COLO668 (cell line): ENCODE results near the gene TACR1.
"Not testable (repeated sequence)": the region's sequence is repeated elsewhere in the genome, so short reads cannot be mapped to it uniquely, and the experiment has no call there.

Experiments used
- DNase-seq: peaks from one replicate; lab custom pipeline; 2025; ENCODE audit not compliant: unreplicated experiment; lab: John Stamatoyannopoulos, UW

TACR1 gene

GRCh38 chr2:75094405-75094804 lies 104.9 kb downstream of the TACR1 start:
- no peak for DNase-seq

DNA sequence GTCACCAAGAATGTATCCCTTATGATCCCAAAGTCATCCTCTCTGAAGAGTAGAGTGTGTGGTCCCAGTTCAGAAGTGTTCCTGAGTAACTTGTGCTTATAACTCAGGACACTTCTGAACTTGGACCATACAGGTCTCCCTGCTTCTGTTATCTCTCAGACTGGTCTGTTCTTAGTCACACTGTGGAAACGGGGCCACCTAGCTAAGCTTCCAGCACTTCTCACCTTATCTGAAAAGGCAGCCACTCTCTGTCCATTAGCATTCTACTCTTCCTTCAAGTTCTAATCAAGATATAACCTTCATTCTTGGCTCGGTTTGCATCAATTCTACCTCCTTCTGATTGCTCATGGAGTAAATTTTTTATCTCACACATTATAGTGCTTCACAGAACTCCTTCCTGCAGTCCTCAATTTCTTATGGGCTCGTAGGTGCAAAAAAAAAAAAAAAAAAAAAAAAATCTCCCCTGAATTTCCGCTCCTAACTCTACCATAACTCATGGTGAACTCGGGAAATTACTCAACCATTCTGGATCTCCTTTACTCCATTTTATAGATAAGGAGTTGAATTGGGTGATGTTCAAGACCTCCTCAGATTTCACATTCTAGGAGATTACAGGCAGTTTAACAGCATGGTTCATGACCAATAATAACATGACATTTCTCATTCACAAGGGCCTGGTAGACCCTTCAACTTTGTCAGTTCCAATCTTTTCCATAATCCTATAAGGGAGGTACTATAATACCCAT lies 108.4 kb downstream of the TACR1 start:
- no peak for DNase-seq

GRCh38 chr2:75089471-75089870 lies 109.8 kb downstream of the TACR1 start:
- no peak for DNase-seq

DNA sequence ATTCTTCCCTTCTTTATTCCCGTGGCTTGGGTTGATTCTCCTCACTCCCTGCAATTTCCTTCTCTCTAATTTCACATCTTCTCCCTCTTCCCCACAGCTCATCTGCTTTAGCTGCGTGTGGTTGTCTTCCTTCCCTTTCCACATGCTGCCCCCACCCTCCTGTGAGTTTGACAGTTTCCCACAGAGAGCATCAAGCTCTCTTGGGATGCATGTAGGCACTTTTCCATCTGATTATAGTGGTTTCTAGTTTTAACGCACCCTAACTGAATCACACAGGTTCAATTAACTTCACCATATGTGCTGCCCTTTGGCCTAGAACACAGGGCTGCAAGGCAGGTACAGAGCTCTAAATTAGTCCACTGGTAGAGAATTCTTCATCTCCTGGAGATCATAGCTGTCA lies 110.5 kb downstream of the TACR1 start:
- no peak for DNase-seq

DNA sequence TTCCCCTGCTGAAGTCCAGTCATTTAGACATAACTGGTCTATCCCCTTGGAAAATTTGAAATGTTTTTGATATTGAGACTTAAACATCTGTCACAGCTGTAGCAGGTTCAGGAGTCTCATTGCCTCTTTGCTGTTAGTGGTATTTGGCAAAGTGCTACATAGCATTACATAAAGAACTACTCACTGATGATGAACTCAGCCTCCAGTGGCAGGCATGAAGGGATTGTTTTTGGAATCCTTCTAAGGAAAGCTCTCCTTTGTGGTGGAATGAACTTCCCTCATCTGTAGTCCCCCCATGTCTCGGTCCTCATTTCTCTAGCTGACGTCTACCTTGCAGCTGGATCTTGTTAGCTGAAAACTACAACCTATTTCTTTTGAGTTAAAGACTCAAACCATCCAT lies 111.6 kb downstream of the TACR1 start:
- DNase-seq, result no peak

DNA sequence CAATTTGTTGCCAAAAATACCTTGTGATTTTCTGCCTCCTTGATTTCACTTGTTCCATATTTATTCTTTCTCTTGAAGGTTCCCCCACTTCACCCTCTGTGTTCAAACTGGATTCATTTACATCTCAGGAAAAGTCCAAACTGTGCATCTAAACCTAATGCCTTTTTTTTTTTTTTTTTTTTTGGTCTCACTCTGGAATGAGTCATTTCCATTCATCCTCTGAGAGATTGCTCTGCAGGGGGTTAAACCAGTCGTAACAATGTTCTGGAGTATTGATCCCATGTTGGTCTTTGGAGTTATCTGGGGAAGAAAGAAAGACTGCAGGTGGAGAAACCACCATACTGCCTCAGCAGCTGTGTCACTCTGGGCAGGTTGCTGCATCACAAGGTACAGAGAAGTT lies 119.7 kb downstream of the TACR1 start:
- DNase-seq, result peak; percentile 20

DNA sequence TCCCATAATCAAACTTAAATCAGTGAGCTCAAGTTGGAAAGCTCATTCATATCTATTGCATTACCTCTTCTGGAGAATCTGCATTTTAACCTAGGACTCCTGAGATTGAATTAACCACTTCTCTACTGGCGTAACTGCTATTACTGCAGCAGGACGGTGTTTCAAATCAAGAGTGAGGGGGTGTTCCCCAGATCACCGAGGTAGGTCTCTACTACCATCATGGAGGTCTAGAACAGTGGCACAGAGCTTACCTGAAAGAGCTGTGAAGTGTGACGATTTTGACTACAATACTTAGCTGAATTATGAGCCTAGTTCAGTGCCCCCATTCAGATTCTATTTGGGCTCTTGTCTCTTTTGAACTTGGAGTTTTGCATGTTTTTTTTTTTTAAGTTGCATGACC lies 121.4 kb downstream of the TACR1 start:
- DNase-seq, result no peak

DNA sequence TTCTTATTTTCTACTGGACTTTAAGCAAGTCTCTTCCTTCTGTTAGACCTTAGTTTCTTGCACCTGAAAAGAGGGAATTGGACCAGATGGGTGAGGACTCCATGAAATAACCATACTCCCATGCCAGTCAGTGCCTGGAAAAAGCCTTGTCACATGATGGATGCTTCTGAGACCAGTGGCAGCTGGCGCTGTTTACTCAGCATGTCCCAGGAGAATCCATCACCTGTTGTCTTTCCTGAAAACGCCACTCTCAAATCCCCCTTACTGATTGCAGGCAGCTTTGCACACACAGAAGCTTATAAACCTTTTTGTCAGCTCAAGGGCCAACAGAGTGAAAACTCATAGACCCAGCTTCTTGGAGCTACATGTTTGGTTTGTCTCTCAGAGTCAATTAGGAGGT lies 123.2 kb downstream of the TACR1 start:
- DNase-seq, result peak; percentile 82

- no peak for DNase-seq
These were observed 124.6 kb downstream of the TACR1 start for GRCh38 chr2:75074708-75075107.

DNA sequence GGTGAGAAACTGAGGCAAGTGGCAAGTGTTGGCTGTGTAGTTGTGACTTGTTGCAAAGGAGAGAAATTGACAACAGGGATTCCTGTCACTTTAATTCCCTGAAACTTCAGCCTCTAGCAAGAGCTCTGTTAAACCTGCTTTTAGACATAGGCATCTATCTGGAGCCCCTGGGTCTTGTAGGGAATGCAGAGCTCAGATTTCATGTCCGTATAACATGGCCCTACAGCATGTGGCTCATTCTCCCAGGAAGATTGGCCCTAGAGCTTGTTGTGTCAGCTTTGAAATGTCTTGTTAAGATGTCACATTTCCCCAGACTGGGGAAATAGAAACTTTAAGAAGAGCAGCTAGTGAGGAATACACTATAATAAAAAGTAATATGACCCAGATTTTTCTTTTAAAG lies 125.1 kb downstream of the TACR1 start:
- DNase-seq, result no peak

DNA sequence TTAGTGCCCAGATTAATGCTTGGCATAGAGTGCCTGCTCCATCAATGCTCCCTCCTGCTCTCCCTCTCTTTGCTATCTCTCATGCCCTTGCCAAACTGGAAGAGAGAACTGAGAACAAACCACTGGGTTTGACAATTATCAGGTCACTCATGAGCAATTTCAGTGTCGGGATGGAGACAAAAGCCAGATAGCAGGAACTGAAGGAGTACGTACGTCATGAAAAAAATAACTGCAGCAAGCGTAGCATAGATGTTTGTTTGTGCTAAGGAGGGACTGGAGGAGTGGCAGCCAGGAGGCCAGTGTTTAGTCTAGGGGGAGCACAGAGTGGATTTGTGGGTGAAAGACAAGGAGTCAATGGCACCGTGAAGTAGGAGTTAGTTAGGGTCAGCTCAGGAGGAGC lies 127.6 kb downstream of the TACR1 start:
- DNase-seq, result no peak

GRCh38 chr2:75068546-75068945 lies 130.8 kb downstream of the TACR1 start:
- DNase-seq, result no peak

GRCh38 chr2:75067506-75067905 lies 131.8 kb downstream of the TACR1 start:
- no peak for DNase-seq

- no peak for DNase-seq
These were observed 133.0 kb downstream of the TACR1 start for GRCh38 chr2:75066121-75066902.

GRCh38 chr2:75065402-75066008 lies 133.8 kb downstream of the TACR1 start:
- DNase-seq, result no peak

DNA sequence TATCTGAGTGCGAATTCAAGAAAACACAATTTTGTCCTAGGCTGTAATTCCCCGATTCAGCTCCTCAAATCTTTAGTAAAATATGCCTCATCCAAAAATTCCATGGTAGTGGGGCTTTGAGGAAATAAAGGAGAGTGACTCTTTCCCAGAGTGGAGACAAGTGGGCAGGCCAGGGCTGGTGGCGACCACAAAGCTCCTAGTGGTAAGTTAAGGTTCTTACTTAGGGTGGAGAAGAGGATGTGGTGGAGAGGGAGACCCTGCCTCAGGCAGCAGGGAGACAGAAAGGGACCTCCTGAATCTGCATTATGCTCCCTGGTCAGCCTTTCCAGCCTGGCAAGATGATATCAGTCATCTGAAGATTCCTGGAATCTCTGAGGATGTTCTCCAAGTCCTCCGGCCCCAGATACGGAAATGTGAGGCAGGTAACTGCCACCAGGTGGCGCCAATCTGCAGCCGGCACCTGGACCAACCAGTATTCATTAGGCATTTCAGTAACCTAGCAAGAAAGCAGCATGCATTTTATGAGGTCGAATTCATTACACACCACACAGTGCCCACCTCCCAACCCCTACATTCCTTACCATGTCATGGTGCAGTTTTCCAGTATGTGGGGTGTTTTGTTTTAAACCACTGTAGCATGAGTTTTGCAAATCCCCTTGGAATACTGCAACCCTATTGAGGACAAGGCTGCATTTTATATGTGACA lies 134.5 kb downstream of the TACR1 start:
- peak; percentile 41 for DNase-seq

DNA sequence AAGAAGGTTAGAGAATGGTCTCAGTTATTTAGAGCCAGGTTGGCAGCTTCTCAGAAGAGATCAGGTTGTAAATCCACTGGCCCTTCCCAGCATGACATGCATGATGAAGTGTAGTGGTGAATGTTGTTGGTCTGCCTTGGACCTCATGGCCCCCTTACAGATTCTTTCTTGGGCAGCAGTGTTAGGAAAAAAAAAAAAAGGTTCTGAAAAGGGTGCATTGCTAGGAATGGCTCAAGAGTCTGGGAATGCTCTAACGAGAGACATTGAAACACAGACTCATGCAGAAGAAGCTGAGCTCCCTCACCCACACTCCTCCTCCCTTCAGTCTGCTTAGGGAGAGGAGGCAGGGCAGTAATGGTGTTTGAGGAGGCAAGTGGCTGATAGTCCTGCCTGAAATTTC lies 135.4 kb downstream of the TACR1 start:
- no peak for DNase-seq

DNA sequence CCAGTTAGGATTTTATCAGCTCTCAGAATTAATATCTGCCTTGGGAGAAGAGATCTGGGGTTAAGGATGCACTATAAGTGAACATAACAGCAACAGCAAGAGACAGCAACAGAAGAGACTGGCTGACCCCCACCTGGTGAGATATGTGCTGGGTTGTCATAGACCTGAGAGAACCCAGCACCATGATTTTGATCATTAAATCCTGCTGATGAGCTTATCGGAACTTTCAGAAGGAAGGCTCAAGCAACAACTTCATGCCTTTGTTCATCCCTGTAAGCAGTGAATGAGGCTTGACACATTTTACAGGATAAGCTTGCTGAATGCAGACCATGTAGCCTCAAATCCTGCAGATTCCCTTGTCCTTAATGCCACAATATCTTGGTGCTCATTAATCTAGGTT lies 140.9 kb downstream of the TACR1 start:
- DNase-seq, result no peak

GRCh38 chr2:75057150-75057549 lies 142.2 kb downstream of the TACR1 start:
- DNase-seq, result not testable (repeated sequence)

DNA sequence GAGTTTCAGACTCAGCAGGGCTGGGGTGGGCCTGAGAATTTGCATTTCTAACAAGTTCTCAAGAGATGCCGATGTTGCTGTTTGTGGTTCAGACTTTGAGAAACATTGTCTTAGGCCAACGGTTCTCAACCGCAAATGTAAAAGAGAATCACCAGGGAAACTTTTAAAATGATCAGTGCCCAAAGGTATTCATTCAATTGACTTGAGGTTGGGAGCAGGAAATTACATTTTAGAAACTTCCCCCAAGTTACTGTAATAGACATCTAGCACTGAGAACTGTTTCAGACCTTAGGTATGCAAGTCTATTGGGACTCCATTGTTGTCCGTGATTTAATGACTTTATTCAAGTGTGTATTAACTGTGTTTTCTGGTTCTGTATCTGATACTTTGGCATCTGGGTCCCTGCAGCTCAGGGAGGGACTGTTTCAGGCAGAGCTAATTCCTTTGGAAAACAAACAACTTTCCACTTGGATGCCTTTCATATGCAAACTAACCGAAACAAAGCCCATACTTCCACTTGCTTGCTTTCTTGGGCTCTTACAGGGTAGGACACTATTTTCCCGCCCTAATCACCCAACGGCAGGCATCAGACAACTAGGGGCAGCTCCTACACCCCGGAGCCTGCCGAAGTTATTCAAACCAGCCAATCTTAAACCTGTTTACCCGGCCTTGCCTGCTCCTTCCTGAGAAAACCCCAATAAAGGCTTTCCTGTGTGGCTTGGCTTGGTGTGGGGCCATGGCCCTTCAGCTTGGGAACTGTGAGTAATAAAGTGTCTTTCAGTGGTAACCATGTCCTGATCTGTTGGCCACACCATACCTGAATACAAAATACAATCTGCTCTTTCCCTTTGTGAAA lies 143.3 kb downstream of the TACR1 start:
- no peak for DNase-seq
